GM23338 (cell line): ENCODE measurements around the gene EVI5. TPM values are rescaled to one million over a fixed set of nuclear protein-coding genes. Genes with fewer than 3 reads are reported as not detected.
"Not testable (repeated sequence)": the region's sequence is repeated elsewhere in the genome, so short reads cannot be mapped to it uniquely, and the experiment has no call there.

Experiments used
- ATAC-seq: fragments of 200-7000 bp; cut with Tn5 transposase; 3 replicates; pipeline ENCODE4 v1.9.1; 2020
- DNase-seq: peaks from one replicate; pipeline ENCODE4 v3.0.0-alpha.2; 2015; ENCODE audit warnings: low spot score
- H2AFZ ChIP-seq: fragments of 200-600 bp; sonication (generic); 2 replicates; pipeline ENCODE4 v1.8.0; 2016; ENCODE audit warnings: antibody characterized with exemption, mild to moderate bottlenecking, moderate library complexity
- H3F3A ChIP-seq: fragments of 200-600 bp; sonication (generic); replicated peaks from 2 replicates; pipeline ENCODE4 v1.8.0; 2017; ENCODE audit warnings: antibody characterized with exemption, mixed run types, low read depth
- H3K27ac ChIP-seq: fragments of 200-600 bp; sonication (generic); 2 replicates; pipeline ENCODE4 v1.6.1; 2016; ENCODE audit warnings: low read depth
- H3K27me3 ChIP-seq: fragments of 200-600 bp; sonication (generic); 2 replicates; pipeline ENCODE4 v1.8.0; 2016; ENCODE audit warnings: mild to moderate bottlenecking, mixed run types, moderate library complexity; ENCODE audit not compliant: insufficient read depth
- H3K36me3 ChIP-seq: fragments of 200-600 bp; sonication (generic); 2 replicates; pipeline ENCODE4 v1.8.0; 2016; ENCODE audit warnings: mild to moderate bottlenecking; ENCODE audit not compliant: insufficient read depth
- H3K4me1 ChIP-seq: fragments of 200-600 bp; sonication (generic); 2 replicates; pipeline ENCODE4 v1.8.0; 2016; ENCODE audit warnings: mild to moderate bottlenecking, moderate library complexity; ENCODE audit not compliant: insufficient read depth
- H3K4me2 ChIP-seq: fragments of 200-600 bp; sonication (generic); 2 replicates; pipeline ENCODE4 v1.7.1; 2017; ENCODE audit warnings: mixed run types
- H3K4me3 ChIP-seq: fragments of 200-600 bp; sonication (generic); 2 replicates; pipeline ENCODE4 v1.6.1; 2016; ENCODE audit warnings: mixed run types
- H3K79me2 ChIP-seq: fragments of 200-600 bp; sonication (generic); replicated peaks from 2 replicates; pipeline ENCODE4 v1.8.0; 2017; ENCODE audit warnings: mild to moderate bottlenecking; ENCODE audit not compliant: insufficient read depth
- H3K9me2 ChIP-seq: fragments of 200-600 bp; sonication (generic); 2 replicates; pipeline ENCODE4 v1.8.0; 2017; ENCODE audit not compliant: insufficient read depth
- H4K20me1 ChIP-seq: fragments of 200-600 bp; sonication (generic); replicated peaks from 2 replicates; pipeline ENCODE4 v1.8.0; 2017; ENCODE audit warnings: mild to moderate bottlenecking; ENCODE audit not compliant: insufficient read depth
- H3K27ac Mint-ChIP-seq: 2 replicates; pipeline ENCODE4 v1.8.0; 2020; ENCODE audit warnings: inconsistent platforms, mild to moderate bottlenecking, moderate library complexity, mixed read lengths
- H3K27me3 Mint-ChIP-seq: 3 replicates; pipeline ENCODE4 v1.8.0; 2022; ENCODE audit warnings: low read depth, mild to moderate bottlenecking, moderate library complexity, mixed read lengths, inconsistent platforms; ENCODE audit not compliant: insufficient read depth, poor library complexity
- H3K36me3 Mint-ChIP-seq: 3 replicates; pipeline ENCODE4 v1.8.0; 2021; ENCODE audit warnings: low read depth, mild to moderate bottlenecking, inconsistent platforms, moderate library complexity, mixed read lengths
- H3K4me1 Mint-ChIP-seq: 3 replicates; pipeline ENCODE4 v1.8.0; 2020; ENCODE audit warnings: mild to moderate bottlenecking, inconsistent platforms, mixed read lengths
- H3K4me3 Mint-ChIP-seq: 3 replicates; pipeline ENCODE4 v1.8.0; 2021; ENCODE audit warnings: moderate library complexity, mild to moderate bottlenecking, inconsistent platforms, mixed read lengths
- H3K9me3 Mint-ChIP-seq: 3 replicates; pipeline ENCODE4 v1.8.0; 2020; ENCODE audit warnings: moderate library complexity, mild to moderate bottlenecking, inconsistent platforms, mixed read lengths
- CREB1 ChIP-seq: fragments of 250-450 bp; sonication (Bioruptor Pico); IDR thresholded peaks from 2 replicates; pipeline ENCODE4 v1.5.0; 2020; ENCODE audit warnings: low read depth, mild to moderate bottlenecking, moderate library complexity
- ETS1 ChIP-seq: IDR thresholded peaks from 2 replicates; pipeline ENCODE4 v1.6.1; 2016; ENCODE audit warnings: antibody characterized with exemption
- EZH2 ChIP-seq: fragments of 200-600 bp; sonication (generic); IDR thresholded peaks from one replicate; pipeline ENCODE4 v1.8.0; 2017; ENCODE audit warnings: antibody characterized with exemption, mild to moderate bottlenecking, low read depth; ENCODE audit not compliant: unreplicated experiment
- EZH2phosphoT487 ChIP-seq: fragments of 200-600 bp; sonication (generic); IDR thresholded peaks from one replicate; pipeline ENCODE4 v1.8.1; 2018; ENCODE audit warnings: antibody characterized with exemption; ENCODE audit not compliant: unreplicated experiment
- JUNB ChIP-seq: IDR thresholded peaks from one replicate; pipeline ENCODE4 v1.6.1; 2016; ENCODE audit warnings: antibody characterized with exemption; ENCODE audit not compliant: unreplicated experiment
- NANOG ChIP-seq: IDR thresholded peaks from 2 replicates; pipeline ENCODE4 v1.6.1; 2016; ENCODE audit warnings: antibody characterized with exemption, borderline replicate concordance
- REST ChIP-seq: IDR thresholded peaks from one replicate; pipeline ENCODE4 v1.6.1; 2018; ENCODE audit warnings: antibody characterized with exemption; ENCODE audit not compliant: unreplicated experiment
- STAT1 ChIP-seq: IDR thresholded peaks from one replicate; pipeline ENCODE4 v1.6.1; 2016; ENCODE audit warnings: antibody characterized with exemption; ENCODE audit not compliant: unreplicated experiment
- ZNF331 ChIP-seq: fragments of 250-450 bp; sonication (Bioruptor Pico); IDR thresholded peaks from 2 replicates; pipeline ENCODE4 v1.5.0; 2020; ENCODE audit warnings: low read depth, mild to moderate bottlenecking, moderate library complexity
- polyA plus RNA-seq: library from polyadenylated mRNA; unstranded; fragments of >200 nt; fragmentation: Nextera tagmentation; extraction: Ambion mirVana; gene quantifications from 2 replicates; pipeline ENCODE4 v1.2.1, GENCODE V29; 2016
- total RNA-seq: library from RNA; depleted of rRNA; stranded (reverse); fragments of >200 nt; shearing (Covaris generic); gene quantifications from 2 replicates; pipeline ENCODE4 v1.2.3, GENCODE V29; 2014

Gene EVI5
- total and polyA plus RNA-seq, 2 experiments from 2014 or later: 15.6 to 24.8 TPM

- no peak for TF ChIP-seq REST
- no peak for TF ChIP-seq STAT1
- TF ChIP-seq NANOG: no peak
- TF ChIP-seq ETS1: no peak
- no peak for TF ChIP-seq ZNF331 (CRISPR knock-in tag)
- TF ChIP-seq EZH2phosphoT487: no peak
- no peak for TF ChIP-seq CREB1
- no peak for TF ChIP-seq JUNB
Observed at GRCh38 chr1:92748138-92748537, 36.8 kb downstream of the EVI5 start (continued).

GRCh38 chr1:92747735-92748134 is 37.2 kb downstream of the EVI5 start:
- no peaks in the 10 kb centered on the region for H3K36me3 ChIP-seq
- no peak overlapping the region for H3K4me2 ChIP-seq
- H3K79me2 ChIP-seq: peaks cover 12% of the 10 kb centered on the region; the same call in 1 of the 2 replicates
- ATAC-seq (no peak), DNase-seq (no peak)
- H3K4me3 ChIP-seq: no peak overlapping the region
- H3K27ac ChIP-seq: no peak overlapping the region
- H3K27me3 ChIP-seq: no peaks in the 10 kb centered on the region
- Mint-ChIP-seq H3K4me1 (peaks cover 3% of the 10 kb centered on the region; the same call in 1 of the 3 replicates), H3K36me3 (peaks cover 2% of the 10 kb centered on the region; the same call in 1 of the 3 replicates), H3K27me3 (no peaks in the 10 kb centered on the region), H3K9me3 (no peaks in the 10 kb centered on the region), H3K27ac (no peak overlapping the region), H3K4me3 (no peak overlapping the region)
- TF ChIP-seq EZH2 (no peak), JUNB (no peak)
- H2AFZ ChIP-seq: no peak overlapping the region
- no peaks in the 10 kb centered on the region for H3K9me2 ChIP-seq
- H3F3A ChIP-seq: no peaks in the 10 kb centered on the region
- no peaks in the 10 kb centered on the region for H3K4me1 ChIP-seq
- peaks cover 3% of the 10 kb centered on the region; the same call in 1 of the 2 replicates for H4K20me1 ChIP-seq

GRCh38 chr1:92746255-92746654 is 38.7 kb downstream of the EVI5 start:
- DNase-seq, H3K36me3 Mint-ChIP-seq, H3K4me1 Mint-ChIP-seq, H2AFZ ChIP-seq, H3K27me3 ChIP-seq, H3K9me2 ChIP-seq, H3K4me3 Mint-ChIP-seq, H3K4me2 ChIP-seq, H3K27ac ChIP-seq, H3K4me1 ChIP-seq, H4K20me1 ChIP-seq, H3K9me3 Mint-ChIP-seq, H3K36me3 ChIP-seq, ATAC-seq, H3K27ac Mint-ChIP-seq, H3K27me3 Mint-ChIP-seq, H3F3A ChIP-seq, H3K4me3 ChIP-seq: not testable (repeated sequence)
- H3K79me2 ChIP-seq: peaks cover 12% of the 10 kb centered on the region; the same call in 1 of the 2 replicates
